ENCODE results near the gene PARP2. TPM values are rescaled to one million over a fixed set of nuclear protein-coding genes. Genes with fewer than 3 reads are reported as not detected.

PARP2 gene
- total and polyA plus RNA-seq, 8 donors = 18.0 to 68.4 (median 59.0) TPM

DNA sequence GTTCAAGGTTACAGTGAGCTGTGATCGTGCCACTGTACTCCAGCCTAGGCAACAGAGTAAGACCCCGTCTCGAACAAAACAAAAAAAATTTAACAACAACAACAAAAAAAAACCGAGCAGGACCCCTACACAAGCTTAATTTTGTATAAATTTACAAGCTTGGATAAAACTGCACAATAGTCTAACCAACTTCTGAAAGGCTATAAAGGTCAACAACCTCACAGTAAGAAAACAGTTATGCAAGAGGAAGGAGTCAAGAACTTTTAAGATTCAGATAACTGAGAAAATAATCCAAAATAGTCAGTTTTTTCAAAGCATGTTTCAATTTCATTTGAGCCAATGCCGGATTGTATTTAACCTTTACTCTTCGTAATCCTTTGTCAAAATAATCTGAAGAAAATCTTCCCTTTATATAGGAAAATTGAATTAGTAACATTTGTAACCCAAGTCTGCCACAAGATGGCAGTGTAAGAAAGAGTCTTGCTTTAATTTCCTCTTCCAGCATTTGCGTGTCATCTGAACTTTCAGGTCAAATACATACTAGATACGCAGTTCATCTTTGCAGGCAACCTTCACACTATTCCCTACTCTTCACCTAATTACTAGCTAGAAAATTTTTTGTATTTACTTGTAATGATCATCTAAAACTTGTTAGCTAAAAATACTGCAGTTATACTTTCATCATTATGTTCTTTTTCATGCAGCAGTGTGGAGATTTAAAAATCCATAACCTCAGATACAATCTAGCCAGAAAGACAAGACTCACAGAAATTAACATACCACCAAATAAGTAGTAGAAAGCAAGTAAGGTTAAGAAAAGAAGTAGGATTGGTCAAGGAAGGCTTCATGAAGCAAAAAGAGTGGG lies 16.2 kb upstream of the PARP2 start:
- intact Hi-C loops (cut with DNase I) = loop anchor here in 1 of 2 donors (10.0 kb wide), 1 partner anchor 278 kb away; no protein-coding TSS in a partner anchor
- Histone ChIP-seq H3K9me3 (no peaks in the 10 kb centered on the region), H3K36me3 (peaks cover 3 to 51% of the 10 kb centered on the region in 2 donors), H3K27me3 (no peaks in the 10 kb centered on the region), H3K27ac (no peak overlapping the region), H3K4me3 (no peak overlapping the region), H3K4me1 (peaks cover 5 to 29% of the 10 kb centered on the region in 2 donors)
- ATAC-seq (peak; percentile 92), DNase-seq (peak in 2 of 4 donors; percentile 52 to 78)
- TF ChIP-seq, protein P1, sequence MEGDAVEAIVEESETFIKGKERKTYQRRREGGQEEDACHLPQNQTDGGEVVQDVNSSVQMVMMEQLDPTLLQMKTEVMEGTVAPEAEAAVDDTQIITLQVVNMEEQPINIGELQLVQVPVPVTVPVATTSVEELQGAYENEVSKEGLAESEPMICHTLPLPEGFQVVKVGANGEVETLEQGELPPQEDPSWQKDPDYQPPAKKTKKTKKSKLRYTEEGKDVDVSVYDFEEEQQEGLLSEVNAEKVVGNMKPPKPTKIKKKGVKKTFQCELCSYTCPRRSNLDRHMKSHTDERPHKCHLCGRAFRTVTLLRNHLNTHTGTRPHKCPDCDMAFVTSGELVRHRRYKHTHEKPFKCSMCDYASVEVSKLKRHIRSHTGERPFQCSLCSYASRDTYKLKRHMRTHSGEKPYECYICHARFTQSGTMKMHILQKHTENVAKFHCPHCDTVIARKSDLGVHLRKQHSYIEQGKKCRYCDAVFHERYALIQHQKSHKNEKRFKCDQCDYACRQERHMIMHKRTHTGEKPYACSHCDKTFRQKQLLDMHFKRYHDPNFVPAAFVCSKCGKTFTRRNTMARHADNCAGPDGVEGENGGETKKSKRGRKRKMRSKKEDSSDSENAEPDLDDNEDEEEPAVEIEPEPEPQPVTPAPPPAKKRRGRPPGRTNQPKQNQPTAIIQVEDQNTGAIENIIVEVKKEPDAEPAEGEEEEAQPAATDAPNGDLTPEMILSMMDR (IDR thresholded peaks at IDR 0.05) = peak; percentile 63 to 64

DNA sequence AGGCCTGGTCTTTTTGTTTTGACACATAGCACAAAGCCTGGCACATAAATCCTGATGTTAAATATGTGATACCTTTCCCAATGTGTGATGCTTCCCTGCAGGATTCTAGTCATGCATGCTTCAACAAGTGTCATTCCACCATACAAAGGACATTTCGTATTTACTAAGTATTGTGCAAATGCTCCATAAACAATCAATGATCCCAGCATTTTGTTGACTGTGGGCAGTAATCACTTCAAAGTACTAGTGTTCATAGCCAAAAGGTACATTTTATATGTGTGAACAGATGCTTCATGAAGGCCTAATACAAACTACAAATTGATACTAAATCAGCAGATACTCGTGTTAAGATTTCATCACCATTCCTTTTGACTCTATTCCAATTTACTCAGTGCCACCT lies 14.7 kb upstream of the PARP2 start:
- no peak overlapping the region for H3K27ac ChIP-seq
- TF ChIP-seq, protein P1 (IDR thresholded peaks at IDR 0.05) = no peak
- no peaks in the 10 kb centered on the region for H3K9me3 ChIP-seq
- intact Hi-C loops (cut with DNase I) = loop anchor here in 1 of 2 donors (10.0 kb wide), 1 partner anchor 276 kb away; no protein-coding TSS in a partner anchor
- no peak for DNase-seq
- peaks cover 5 to 37% of the 10 kb centered on the region in 2 donors for H3K4me1 ChIP-seq
- H3K27me3 ChIP-seq = no peaks in the 10 kb centered on the region
- H3K36me3 ChIP-seq = peaks cover 3 to 37% of the 10 kb centered on the region in 2 donors
- no peak overlapping the region for H3K4me3 ChIP-seq
- ATAC-seq = no peak

DNA sequence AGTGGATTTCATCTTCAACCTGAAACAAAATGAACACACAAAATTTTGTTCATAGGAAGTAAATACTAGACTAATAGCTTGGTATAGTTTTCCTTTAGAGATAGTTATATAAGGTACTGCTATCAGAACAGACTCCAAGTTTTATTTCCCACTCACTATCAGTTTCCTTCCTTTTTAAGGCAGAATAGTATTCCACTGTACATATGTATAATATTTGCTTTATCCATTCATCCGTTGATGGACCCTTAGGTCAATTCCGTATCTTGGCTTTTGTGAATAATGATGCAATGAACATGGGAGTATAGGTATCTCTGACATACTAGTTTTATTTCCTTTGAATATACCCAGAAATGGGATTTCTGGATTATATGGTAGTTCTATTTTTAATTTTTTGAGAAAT lies 14.1 kb upstream of the PARP2 start:
- no peak overlapping the region for H3K27ac ChIP-seq
- no peak overlapping the region for H3K4me3 ChIP-seq
- H3K9me3 ChIP-seq = no peaks in the 10 kb centered on the region
- H3K36me3 ChIP-seq = peaks cover 3 to 32% of the 10 kb centered on the region in 2 donors
- TF ChIP-seq, protein P1 (IDR thresholded peaks at IDR 0.05) = no peak
- no peaks in the 10 kb centered on the region for H3K27me3 ChIP-seq
- no peak for ATAC-seq
- intact Hi-C loops (cut with DNase I) = loop anchor here in 1 of 2 donors (10.0 kb wide), 1 partner anchor 275 kb away; no protein-coding TSS in a partner anchor
- H3K4me1 ChIP-seq = peaks cover 5 to 37% of the 10 kb centered on the region in 2 donors
- no peak for DNase-seq

DNA sequence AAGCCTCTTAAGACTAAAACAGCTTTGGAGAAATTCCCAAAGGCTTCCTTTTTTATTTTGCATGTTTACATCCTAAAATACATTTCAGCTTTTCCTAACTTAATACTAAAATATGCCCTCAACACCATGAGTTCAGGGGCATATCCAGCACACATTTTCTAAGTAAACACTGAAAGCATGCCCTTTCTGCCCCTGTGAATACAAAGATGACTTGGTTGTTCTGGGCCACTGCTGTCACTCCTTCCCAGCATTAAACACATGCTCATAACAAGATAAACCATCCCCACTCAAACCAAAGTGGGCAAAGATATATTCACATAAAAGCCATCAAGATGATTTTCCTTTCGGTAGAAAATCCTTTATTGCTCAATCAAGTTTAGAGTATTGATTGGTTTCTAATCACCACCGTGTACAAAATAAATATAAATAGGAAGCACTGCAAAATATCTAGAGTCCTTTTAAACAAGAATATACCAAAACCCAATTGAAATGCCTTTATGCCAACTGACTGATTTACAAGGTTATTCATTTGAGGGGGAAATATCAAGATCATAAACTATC lies 12.3 kb upstream of the PARP2 start:
- H3K4me3 ChIP-seq = no peak overlapping the region
- peaks cover 3 to 15% of the 10 kb centered on the region in 2 donors for H3K36me3 ChIP-seq
- H3K9me3 ChIP-seq = no peaks in the 10 kb centered on the region
- no peaks in the 10 kb centered on the region for H3K27me3 ChIP-seq
- DNase-seq = no peak
- peaks cover 5 to 37% of the 10 kb centered on the region in 2 donors for H3K4me1 ChIP-seq
- ATAC-seq = no peak
- H3K27ac ChIP-seq = no peak overlapping the region
- intact Hi-C loops (cut with DNase I) = no loop called here
- TF ChIP-seq, protein P1 (IDR thresholded peaks at IDR 0.05) = no peak

DNA sequence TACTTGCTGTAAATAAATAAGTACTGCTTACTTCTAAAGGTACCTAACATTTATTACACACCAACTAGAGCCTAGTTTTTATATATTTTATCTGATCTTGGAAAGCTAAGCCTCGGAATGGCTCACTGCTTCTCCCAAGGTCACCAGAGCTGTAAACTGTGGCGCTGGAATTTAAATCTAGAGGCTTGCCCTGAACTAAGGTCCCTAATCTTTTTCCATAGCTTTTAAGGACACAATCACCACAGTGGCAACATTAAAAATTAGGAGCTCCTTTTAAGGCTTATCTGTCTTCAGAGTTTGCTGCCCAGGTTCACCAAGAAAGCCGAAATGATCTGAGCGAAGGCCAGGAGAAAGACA lies 11.0 kb upstream of the PARP2 start:
- Histone ChIP-seq H3K4me1 (peaks cover 5 to 32% of the 10 kb centered on the region in 2 donors), H3K4me3 (peak overlapping the region; percentile 59 to 69), H3K27me3 (no peaks in the 10 kb centered on the region), H3K27ac (peak overlapping the region; percentile 77 to 84), H3K9me3 (no peaks in the 10 kb centered on the region), H3K36me3 (peaks cover 0 to 8% of the 10 kb centered on the region in 2 donors)
- DNase-seq (peak in 1 of 4 donors; percentile 24), ATAC-seq (peak; percentile 47)
- intact Hi-C loops (cut with DNase I) = no loop called here
- TF ChIP-seq, protein P1 (IDR thresholded peaks at IDR 0.05) = no peak

Data from left lung (tissue), 10 donors.